ENCODE measurements around the gene ESRRB.
"Not testable (repeated sequence)": the region's sequence is repeated elsewhere in the genome, so short reads cannot be mapped to it uniquely, and the experiment has no call there.

The ESRRB gene

DNA sequence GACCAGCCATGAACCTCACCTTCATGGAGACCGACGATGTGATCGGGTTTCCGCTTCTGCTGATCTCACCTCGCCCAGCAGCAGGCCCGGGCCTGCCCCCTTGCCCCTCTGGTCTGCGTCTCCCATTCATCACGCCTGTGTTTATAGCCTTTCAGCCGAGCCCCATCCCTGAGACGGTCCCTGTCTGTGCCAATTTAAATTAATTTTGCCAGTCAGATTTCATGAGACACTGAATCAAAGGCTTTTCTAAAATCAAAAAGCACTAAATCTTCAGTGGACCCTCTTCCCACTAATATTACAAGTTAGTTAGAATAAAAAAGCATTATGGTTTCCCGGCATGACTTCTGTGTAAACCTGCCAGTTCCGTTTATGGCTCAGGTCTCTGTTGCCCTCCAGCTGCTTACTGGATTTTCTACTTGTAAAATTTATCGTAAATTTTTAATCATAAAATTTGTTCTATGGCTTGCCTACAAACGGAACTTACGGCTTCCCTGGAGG is 155.9 kb downstream of the ESRRB start:
- no peak for FAIRE-seq
- no peak for DNase-seq (ENCODE audit: insufficient read length, low spot score)

DNA sequence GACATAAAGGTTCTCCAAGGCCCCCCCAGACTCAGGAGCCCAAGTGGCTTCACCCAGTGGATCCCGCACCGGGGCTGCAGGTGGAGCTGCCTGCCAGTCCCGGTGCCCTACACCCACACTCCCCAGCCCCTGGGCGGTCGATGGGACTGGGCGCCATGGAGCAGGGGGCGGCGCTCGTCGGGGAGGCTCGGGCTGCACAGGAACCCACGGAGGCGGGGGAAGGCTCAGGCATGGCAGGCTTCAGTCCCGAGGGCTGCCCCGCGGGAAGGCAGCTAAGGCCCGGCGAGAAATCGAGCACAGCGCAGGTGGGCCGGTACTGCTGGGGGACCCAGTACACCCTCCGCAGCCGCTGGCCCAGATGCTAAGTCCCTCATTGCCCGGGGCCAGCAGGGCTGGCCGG is 160.7 kb downstream of the ESRRB start:
- FAIRE-seq; DNase-seq (ENCODE audit: insufficient read length, low spot score): not testable (repeated sequence)

DNA sequence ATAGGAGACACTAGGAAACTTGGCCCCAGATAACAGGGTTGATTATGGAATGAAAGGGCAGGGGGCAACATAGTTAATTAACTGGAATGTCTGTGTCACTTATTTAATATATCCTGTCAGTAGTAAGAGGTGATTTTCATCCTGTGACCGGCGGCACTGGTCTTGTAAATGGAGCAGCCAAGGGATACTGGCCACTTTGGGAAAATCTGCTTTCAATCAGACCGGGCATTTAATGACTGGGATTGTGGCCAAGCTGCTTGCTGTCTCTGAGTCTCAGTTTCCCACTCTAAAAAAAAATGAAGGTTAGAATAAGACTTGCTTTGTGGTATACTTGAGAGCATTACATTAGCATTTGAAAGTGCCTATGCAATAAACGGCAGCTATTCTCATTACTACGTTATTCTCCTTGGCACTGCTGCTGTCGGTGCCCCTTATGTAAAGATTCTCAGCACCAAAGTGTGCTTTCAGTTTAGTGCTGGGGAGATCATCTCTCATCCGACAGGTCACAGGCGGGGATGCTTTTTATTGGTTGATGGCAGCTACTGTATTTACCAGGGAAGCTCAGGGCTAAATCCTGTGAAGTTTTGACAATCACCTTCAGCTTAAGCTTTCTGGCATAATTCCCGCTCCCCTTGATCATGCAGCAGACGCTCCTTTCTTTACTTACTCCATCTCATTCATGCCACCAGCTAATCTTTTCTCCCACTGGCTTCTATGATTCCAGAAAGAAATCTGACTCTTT is 162.1 kb downstream of the ESRRB start:
- FAIRE-seq, result peak; percentile 83

DNA sequence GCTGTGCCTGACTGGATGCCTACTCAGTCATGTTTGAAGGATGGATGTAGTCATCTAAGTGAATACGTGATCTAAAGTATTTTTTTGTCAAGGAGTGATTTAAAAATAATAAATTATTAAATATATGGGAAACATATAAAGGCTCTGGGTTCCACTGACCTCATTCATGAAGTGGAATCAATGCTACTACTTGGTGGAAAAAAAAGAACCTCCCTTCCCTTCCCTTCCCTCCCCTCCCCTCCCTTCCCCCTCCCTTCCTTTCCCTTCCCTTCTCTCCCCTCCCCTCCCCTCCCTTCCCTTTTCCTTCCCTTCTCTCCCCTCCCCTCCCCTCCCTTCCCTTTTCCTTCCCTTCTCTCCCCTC is 162.7 kb downstream of the ESRRB start:
- DNase-seq (ENCODE audit: insufficient read length, low spot score), result no peak
- no peak for FAIRE-seq

More for the DNA sequence above, 162.1 kb downstream of the ESRRB start:
- no peak for DNase-seq (ENCODE audit: insufficient read length, low spot score)

DNA sequence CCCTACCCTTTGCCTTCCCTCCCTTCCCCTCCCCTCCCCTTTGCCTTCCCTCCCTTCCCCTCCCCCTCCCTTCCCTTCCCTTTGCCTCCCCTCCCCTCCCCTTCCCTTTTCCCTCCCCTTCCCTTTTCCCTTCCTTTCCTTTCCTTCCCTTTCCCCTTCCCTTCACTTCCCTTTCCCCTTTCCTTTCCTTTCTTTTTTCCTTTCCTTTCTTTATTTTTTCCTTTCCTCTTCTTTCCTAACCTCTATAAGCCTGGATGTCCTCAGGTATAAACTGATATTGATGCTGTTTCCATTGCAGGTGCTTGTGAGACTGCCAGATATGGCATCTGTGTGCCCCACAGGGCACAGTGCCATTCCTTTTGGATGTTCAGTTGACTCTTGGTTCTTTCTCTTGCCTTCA is 163.2 kb downstream of the ESRRB start:
- DNase-seq (ENCODE audit: insufficient read length, low spot score) (no peak), FAIRE-seq (no peak)

- DNase-seq (ENCODE audit: insufficient read length, low spot score) (no peak), FAIRE-seq (peak; percentile 38)
These were observed 165.8 kb downstream of the ESRRB start for GRCh38 chr14:76541594-76542219.

GRCh38 chr14:76546426-76547221 is 170.7 kb downstream of the ESRRB start:
- FAIRE-seq, result peak; percentile 92
- DNase-seq (ENCODE audit: insufficient read length, low spot score), result peak; percentile 68

GRCh38 chr14:76547831-76548230 is 171.9 kb downstream of the ESRRB start:
- DNase-seq (ENCODE audit: insufficient read length, low spot score), result no peak

GRCh38 chr14:76550534-76550933 is 174.6 kb downstream of the ESRRB start:
- DNase-seq (ENCODE audit: insufficient read length, low spot score), result peak; percentile 64
- peak; percentile 83 for FAIRE-seq

More at GRCh38 chr14:76547831-76548230, 171.9 kb downstream of the ESRRB start:
- no peak for FAIRE-seq

GRCh38 chr14:76551116-76551515 is 175.2 kb downstream of the ESRRB start:
- DNase-seq (ENCODE audit: insufficient read length, low spot score) (no peak), FAIRE-seq (no peak)
